Measurements from ENCODE around the gene LGALS8. TPM values are rescaled to one million over a fixed set of nuclear protein-coding genes. Genes with fewer than 3 reads are reported as not detected.

LGALS8 gene
- total RNA-seq (2022; extraction: Qiagen RNA extraction): 30.5 to 46.3 TPM (median 34.0 TPM) in 5 replicates

DNA sequence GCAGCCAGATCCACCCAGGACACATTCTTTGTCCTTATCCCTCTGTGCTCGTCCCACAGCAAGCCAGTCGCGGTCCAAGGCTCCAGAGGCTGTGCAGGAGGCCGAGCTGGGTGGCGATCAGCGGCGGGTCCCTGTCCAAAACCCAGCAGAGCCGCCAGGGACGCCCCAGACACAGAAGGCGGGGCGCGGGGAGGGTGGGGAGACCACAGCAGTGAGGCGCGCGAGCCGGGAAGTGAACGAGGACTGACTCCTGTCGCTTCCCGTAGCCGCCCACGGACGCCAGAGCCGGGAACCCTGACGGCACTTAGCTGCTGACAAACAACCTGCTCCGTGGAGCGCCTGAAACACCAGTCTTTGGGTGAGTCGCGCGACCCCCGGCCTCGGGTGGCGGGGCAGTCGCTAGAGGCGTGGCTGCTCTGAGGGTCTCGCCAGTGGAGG lies at the start of gene LGALS8:
TSS of gene LGALS8 (plus strand) at position 279 of the 438 bp plus-strand sequence. CDS start 2,089 bp downstream, outside the sequence.

Other genes with a start within 250 kb of the LGALS8 start
- 2.3 to 3.6 TPM (median 3.0 TPM) in 5 replicates for gene ERO1B, start 242.0 kb upstream of the LGALS8 start, total RNA-seq (2022; extraction: Qiagen RNA extraction)
- 3.2 to 3.4 TPM (median 3.3 TPM) in 5 replicates for gene EDARADD, start 129.7 kb upstream of the LGALS8 start, total RNA-seq (2022; extraction: Qiagen RNA extraction)
- 22.6 to 28.2 TPM (median 26.2 TPM) in 5 replicates for gene HEATR1, start 80.5 kb downstream of the LGALS8 start, total RNA-seq (2022; extraction: Qiagen RNA extraction)
- 0.03 to 0.14 TPM (median 0.07 TPM) in 4 of 5 replicates, not detected in the other for gene ACTN2, start 162.5 kb downstream of the LGALS8 start, total RNA-seq (2022; extraction: Qiagen RNA extraction)

Data from A549 treated with CORT108297 at 1 μM for 4 hours (cell line).